SK-N-SH treated with all-trans-retinoic acid at 6 μM for 48 hours (cell line): Measurements from ENCODE around the gene MB21D2.

ENCODE experiments used
- ATAC-seq: fragments of 200-7000 bp; cut with Tn5 transposase; 3 replicates; pipeline ENCODE4 v1.9.1; 2020; ENCODE audit warnings: mild to moderate bottlenecking, moderate library complexity
- BACH2 ChIP-seq: fragments of 250-450 bp; sonication (Bioruptor Pico); IDR thresholded peaks from 2 replicates; pipeline ENCODE4 v1.9.0; 2021; ENCODE audit warnings: mild to moderate bottlenecking, borderline replicate concordance
- CREB5 ChIP-seq: fragments of 250-450 bp; sonication (Bioruptor Pico); IDR thresholded peaks from 2 replicates; pipeline ENCODE4 v1.5.1; 2020; ENCODE audit warnings: low read depth, mild to moderate bottlenecking, moderate library complexity
- CSDC2 ChIP-seq: fragments of 250-450 bp; sonication (Bioruptor Pico); IDR thresholded peaks from 2 replicates; pipeline ENCODE4 v1.5.0; 2020; ENCODE audit warnings: mild to moderate bottlenecking, moderate library complexity
- CSRNP3 ChIP-seq: fragments of 250-450 bp; sonication (Bioruptor Pico); IDR thresholded peaks from 2 replicates; pipeline ENCODE4 v1.5.1; 2021; ENCODE audit warnings: mild to moderate bottlenecking, moderate library complexity
- ESRRG ChIP-seq: fragments of 250-450 bp; sonication (Bioruptor Pico); IDR thresholded peaks from 2 replicates; pipeline ENCODE4 v1.6.1; 2021; ENCODE audit warnings: mild to moderate bottlenecking
- ISL1 ChIP-seq: fragments of 250-450 bp; sonication (Bioruptor Pico); IDR thresholded peaks from 2 replicates; pipeline ENCODE4 v2.1.2; 2022; ENCODE audit warnings: mild to moderate bottlenecking, moderate library complexity
- OSR1 ChIP-seq: fragments of 250-450 bp; sonication (Bioruptor Pico); IDR thresholded peaks from 2 replicates; pipeline ENCODE4 v1.8.0; 2022; ENCODE audit warnings: moderate library complexity, mild to moderate bottlenecking, inconsistent platforms
- PATZ1 ChIP-seq: fragments of 250-450 bp; sonication (Bioruptor Pico); IDR thresholded peaks from 2 replicates; pipeline ENCODE4 v1.8.0; 2020; ENCODE audit warnings: mild to moderate bottlenecking, moderate library complexity, borderline replicate concordance
- POU6F1 ChIP-seq: fragments of 250-450 bp; sonication (Bioruptor Pico); IDR thresholded peaks from 2 replicates; pipeline ENCODE4 v1.8.0; 2021; ENCODE audit warnings: low read depth, mild to moderate bottlenecking, moderate library complexity, borderline replicate concordance
- PPARA ChIP-seq: fragments of 250-450 bp; sonication (Bioruptor Pico); IDR thresholded peaks from 2 replicates; pipeline ENCODE4 v1.5.0; 2020; ENCODE audit warnings: mild to moderate bottlenecking, borderline replicate concordance
- RARB ChIP-seq: fragments of 250-450 bp; sonication (Bioruptor Pico); IDR thresholded peaks from 2 replicates; pipeline ENCODE4 v1.8.0; 2021; ENCODE audit warnings: mild to moderate bottlenecking, moderate library complexity
- TCF4 ChIP-seq: fragments of 250-450 bp; sonication (Bioruptor Pico); IDR thresholded peaks from 2 replicates; pipeline ENCODE4 v1.8.0; 2021; ENCODE audit warnings: mild to moderate bottlenecking, moderate library complexity, borderline replicate concordance
- TOX ChIP-seq: fragments of 250-450 bp; sonication (Bioruptor Pico); IDR thresholded peaks from 2 replicates; pipeline ENCODE4 v1.8.0; 2021; ENCODE audit warnings: mild to moderate bottlenecking, moderate library complexity, borderline replicate concordance
- TSHZ2 ChIP-seq: fragments of 250-450 bp; sonication (Bioruptor Pico); IDR thresholded peaks from 2 replicates; pipeline ENCODE4 v1.5.0; 2020; ENCODE audit warnings: mild to moderate bottlenecking, moderate library complexity
- ZFP3 ChIP-seq: fragments of 250-450 bp; sonication (Bioruptor Pico); IDR thresholded peaks from 2 replicates; pipeline ENCODE4 v1.5.0; 2020; ENCODE audit warnings: mild to moderate bottlenecking, moderate library complexity
- ZFP30 ChIP-seq: fragments of 450-650 bp; formaldehyde crosslinking; IDR thresholded peaks from 2 replicates; pipeline ENCODE4 v1.5.0; 2022; ENCODE audit warnings: mild to moderate bottlenecking, moderate library complexity
- ZNF565 ChIP-seq: fragments of 450-650 bp; formaldehyde crosslinking; conservative IDR thresholded peaks from 2 replicates; pipeline ENCODE4 v1.5.0; 2020; ENCODE audit warnings: low read depth, mild to moderate bottlenecking, moderate library complexity
- ZNF70 ChIP-seq: fragments of 450-650 bp; formaldehyde crosslinking; IDR thresholded peaks from 2 replicates; pipeline ENCODE4 v1.5.0; 2020; ENCODE audit warnings: mild to moderate bottlenecking, moderate library complexity
- ZNF8 ChIP-seq: fragments of 450-650 bp; formaldehyde crosslinking; IDR thresholded peaks from 2 replicates; pipeline ENCODE4 v1.5.0; 2020; ENCODE audit warnings: mild to moderate bottlenecking, moderate library complexity

The MB21D2 gene

GRCh38 chr3:192861972-192862371 lies 55.7 kb downstream of the MB21D2 start (continued):
- no peak for TF ChIP-seq CSRNP3 (CRISPR knock-in tag)

- ATAC-seq, result no peak
- TF ChIP-seq OSR1 (CRISPR knock-in tag), result no peak
- no peak for TF ChIP-seq TCF4
- TF ChIP-seq CSDC2, result no peak
- TF ChIP-seq TOX (CRISPR knock-in tag), result no peak
- no peak for TF ChIP-seq RARB (CRISPR knock-in tag)
- no peak for TF ChIP-seq PPARA
- no peak for TF ChIP-seq ZFP30
- TF ChIP-seq ZNF565 (CRISPR knock-in tag), result no peak
- TF ChIP-seq CREB5 (CRISPR knock-in tag), result no peak
These were observed 57.2 kb downstream of the MB21D2 start for GRCh38 chr3:192860454-192860853.

- no peak for TF ChIP-seq ZNF70 (CRISPR knock-in tag)
- no peak for TF ChIP-seq ZNF8
- TF ChIP-seq CREB5 (CRISPR knock-in tag), result no peak
- TF ChIP-seq CSDC2, result no peak
- no peak for TF ChIP-seq PPARA
- TF ChIP-seq ZFP3, result no peak
- TF ChIP-seq CSRNP3 (CRISPR knock-in tag), result no peak
- no peak for TF ChIP-seq TCF4
- no peak for TF ChIP-seq OSR1 (CRISPR knock-in tag)
- TF ChIP-seq ZFP30, result no peak
- TF ChIP-seq POU6F1 (CRISPR knock-in tag), result no peak
- TF ChIP-seq BACH2, result no peak
- TF ChIP-seq ISL1 (CRISPR knock-in tag), result no peak
- peak; percentile 48 for ATAC-seq
These were observed 58.6 kb downstream of the MB21D2 start for GRCh38 chr3:192858849-192859585.

- ATAC-seq, result peak; percentile 61
- TF ChIP-seq CSDC2, result no peak
- TF ChIP-seq TCF4, result peak; percentile 76; the same call in 1 of the 2 replicates
- TF ChIP-seq RARB (CRISPR knock-in tag), result no peak
- peak; percentile 64; the same call in 1 of the 2 replicates for TF ChIP-seq TSHZ2
- TF ChIP-seq PATZ1 (CRISPR knock-in tag), result no peak
- no peak for TF ChIP-seq ZFP30
- TF ChIP-seq TOX (CRISPR knock-in tag), result no peak
- TF ChIP-seq ESRRG (CRISPR knock-in tag), result no peak
- TF ChIP-seq PPARA, result no peak
- TF ChIP-seq POU6F1 (CRISPR knock-in tag), result no peak
- TF ChIP-seq CSRNP3 (CRISPR knock-in tag), result no peak
- no peak for TF ChIP-seq ZNF8
These were observed 60.4 kb downstream of the MB21D2 start for GRCh38 chr3:192857260-192857661.
